GM18502 (cell line): ENCODE measurements around the gene BLTP3B.

ENCODE experiments used
- ATAC-seq: cut with Tn5 transposase; IDR thresholded peaks from one replicate; pipeline ENCODE4 v1.9.1; 2021; ENCODE audit warnings: mild to moderate bottlenecking; ENCODE audit not compliant: unreplicated experiment, poor library complexity

The BLTP3B gene

DNA sequence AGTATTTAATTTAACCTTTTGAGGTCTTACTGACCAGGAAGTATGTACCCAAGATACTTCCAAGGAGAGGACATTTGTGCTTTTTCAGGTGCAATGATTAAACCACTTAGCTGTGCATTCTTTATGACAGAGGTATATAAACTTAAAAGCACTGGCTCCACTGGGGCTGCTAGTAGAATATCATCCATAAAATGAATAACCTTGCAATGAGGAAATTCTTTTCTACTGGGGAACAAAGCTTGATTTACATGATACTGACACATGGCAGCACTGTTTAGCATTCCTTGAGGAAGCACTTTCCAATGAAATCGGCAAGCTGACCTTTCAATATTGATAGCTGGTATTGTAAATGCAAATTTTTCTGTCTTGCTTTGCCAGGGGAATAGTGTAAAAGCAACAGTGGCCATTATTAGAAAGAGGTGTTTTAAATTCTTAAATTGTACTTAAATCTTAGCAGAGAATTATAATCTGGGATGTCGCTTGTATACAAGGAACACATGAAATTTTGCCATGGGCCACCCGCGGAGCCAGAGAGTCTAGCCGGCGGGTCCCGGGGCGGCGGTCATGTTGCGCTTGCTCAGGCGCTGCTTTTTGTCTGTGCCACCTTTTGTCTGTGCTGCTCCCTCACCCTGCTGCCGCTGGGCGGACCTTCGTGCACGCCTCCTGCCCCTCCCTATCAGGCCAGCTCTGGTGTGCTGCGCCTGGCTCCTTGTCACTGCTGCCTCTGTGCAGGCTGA is 20.9 kb upstream of the BLTP3B start:
- peak; percentile 99 for ATAC-seq

DNA sequence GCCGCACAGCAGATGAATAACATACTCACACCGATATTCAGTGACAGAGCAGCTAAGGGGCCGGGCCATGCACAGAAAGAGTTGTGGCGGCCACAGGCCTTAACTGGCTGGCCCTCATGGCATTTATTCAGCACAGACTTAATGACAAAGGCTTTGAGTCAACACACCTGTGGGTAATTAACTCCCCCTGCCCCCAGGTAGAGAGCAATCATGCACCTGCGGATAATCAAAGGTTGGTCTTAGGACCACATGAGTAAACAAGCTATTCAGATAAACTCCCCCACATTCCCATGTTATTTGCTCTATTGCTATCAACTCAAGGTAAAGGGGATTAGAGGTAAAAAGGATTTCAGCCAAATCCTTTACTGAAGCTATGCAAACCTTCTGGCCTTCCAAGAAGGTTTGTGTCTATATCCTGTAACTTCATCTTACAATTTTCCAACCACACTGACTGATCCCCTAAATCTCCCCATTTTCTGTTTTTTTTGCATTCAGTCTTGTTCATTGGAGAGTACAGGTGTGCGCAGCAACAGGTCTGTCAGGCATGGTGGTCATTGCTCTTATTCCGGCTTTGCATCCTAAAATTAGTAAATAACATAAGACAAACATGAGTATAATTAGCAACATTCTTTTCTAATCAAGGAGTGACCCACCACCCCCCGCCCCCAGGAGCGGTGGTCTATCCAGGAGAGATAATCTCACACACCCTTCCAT is 16.9 kb upstream of the BLTP3B start:
- ATAC-seq: no peak

GRCh38 chr12:100158535-100158934 is 15.9 kb upstream of the BLTP3B start:
- no peak for ATAC-seq

- no peak for ATAC-seq
These were observed 14.8 kb upstream of the BLTP3B start for GRCh38 chr12:100157427-100157821.

DNA sequence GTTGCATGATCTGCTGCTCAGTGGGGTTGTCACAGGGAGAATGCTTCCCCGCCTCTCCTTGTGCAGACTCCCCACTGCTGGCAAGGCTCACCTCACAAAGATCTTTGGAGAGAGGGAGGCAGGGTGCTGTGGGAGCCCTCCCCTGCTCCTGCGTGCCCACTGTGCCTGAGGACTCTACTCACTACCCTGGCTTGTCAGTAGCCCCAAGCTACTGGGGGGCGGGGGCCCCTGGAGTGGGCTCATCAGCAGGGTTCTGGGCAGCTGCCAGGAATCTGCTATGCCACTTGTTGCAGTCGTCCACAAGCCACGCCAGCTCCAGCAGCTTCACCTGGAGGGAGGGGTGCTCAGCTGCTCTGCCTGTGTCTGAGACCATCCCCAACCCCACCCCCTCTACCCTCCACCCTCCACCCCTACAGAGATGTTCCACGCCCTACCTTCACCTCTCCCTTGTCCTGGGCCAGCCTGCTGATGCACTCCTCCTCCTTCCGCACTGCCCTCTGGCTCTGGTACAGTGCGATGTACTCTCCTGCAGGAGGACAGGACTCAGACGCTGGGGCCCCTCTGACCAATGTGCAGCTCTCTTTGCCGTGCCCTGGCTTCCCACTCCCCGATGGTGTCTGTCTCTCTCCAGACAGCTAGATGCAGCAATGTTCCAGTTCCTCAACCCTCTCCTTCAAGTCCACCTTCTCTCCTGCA is 14.2 kb upstream of the BLTP3B start:
- ATAC-seq: no peak

GRCh38 chr12:100154474-100155247 is 12.0 kb upstream of the BLTP3B start:
- ATAC-seq: peak; percentile 87

- ATAC-seq: no peak
These were observed 10.5 kb upstream of the BLTP3B start for GRCh38 chr12:100153131-100153530.

DNA sequence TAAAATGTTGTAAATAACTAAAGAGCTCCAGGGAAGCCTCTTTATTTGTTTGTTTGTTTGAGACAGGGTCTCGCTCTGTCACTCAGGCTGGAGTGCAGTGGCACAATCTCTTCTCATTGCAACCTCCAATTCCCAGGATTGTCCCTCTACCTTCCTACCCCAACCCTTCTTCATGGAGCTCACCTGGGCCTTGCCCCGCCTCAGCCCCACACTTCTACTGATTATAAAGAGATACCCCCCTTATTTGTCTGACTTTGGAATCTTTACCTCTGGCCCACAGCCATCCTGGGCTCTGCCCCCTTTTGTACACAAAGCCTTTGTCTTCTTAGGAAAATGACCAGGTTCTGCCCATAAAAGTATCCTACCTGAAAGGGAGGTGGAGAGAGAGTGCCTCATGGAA is 9.1 kb upstream of the BLTP3B start:
- ATAC-seq: no peak

DNA sequence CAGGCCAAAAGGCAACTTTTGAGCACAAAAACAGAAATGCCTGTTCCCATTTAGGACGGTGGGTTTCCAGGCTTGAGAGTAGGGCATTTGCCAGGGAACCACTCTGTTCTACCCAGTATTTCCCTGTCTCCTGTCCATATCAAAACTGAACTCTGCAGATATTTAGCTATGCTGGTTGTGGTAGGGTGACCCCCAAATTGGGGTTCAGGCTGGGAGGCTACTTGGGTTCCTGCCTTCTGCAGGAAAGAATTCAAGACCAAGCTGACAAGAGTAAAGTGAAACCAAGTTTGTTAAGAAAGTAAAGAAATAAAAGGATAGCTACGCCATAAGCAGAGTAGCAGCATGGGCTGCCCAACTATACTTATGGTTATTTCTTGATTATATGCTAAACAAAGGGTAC is 3.6 kb upstream of the BLTP3B start:
- ATAC-seq: no peak

DNA sequence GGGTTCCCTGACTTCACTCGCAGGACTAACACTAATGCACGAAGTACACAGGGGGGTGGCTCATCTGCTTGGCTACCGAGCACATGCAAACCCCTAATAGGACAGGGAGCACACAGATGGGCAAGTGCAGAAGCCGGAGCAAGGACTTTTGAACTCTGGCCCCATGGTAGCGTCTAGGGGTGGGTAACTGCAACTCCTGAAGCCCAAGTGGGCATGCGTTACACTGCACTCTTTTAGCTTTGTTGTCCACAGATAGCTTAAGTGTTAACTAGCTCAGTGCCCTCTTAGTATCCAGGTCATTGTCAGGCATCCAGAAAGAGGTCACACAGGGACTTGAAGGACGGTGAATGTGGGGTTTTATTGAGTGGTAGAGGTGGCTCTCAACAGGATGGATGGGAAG is 3.0 kb upstream of the BLTP3B start:
- no peak for ATAC-seq

- peak; percentile 47 for ATAC-seq
These were observed 450 bp downstream of the BLTP3B start for GRCh38 chr12:100141998-100142850.

DNA sequence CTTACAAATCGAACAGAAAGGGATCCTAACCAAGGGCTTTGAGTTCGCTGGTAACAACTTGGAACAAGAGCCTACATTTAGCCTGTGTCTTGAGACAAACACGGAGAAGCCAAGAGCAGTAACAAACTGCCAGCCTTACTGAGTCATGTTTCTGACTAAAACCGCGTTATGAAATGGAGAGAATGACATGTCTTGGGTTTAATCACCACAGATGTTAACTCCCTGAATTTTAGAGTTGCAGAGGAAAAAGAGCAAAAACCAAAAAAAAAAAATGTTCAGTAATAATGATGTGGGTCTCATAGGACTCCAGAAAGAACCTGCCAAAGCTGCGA is 1.0 kb downstream of the BLTP3B start:
- peak; percentile 39 for ATAC-seq

DNA sequence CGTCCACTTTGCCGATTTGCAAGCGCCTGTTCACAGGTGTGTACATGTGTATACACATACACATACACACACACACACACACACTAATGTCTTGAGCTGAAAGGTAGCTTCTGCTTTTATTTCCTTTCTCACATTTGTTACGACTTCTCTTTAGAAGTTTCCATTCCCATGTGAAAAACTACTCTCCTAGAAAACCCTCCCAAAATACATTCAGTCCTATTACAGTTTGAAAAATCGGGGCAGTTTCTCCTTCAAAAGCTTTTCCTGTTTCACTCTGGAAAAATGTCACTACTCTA is 3.9 kb downstream of the BLTP3B start:
- no peak for ATAC-seq

GRCh38 chr12:100138048-100138802 is 4.4 kb downstream of the BLTP3B start:
- ATAC-seq: no peak

DNA sequence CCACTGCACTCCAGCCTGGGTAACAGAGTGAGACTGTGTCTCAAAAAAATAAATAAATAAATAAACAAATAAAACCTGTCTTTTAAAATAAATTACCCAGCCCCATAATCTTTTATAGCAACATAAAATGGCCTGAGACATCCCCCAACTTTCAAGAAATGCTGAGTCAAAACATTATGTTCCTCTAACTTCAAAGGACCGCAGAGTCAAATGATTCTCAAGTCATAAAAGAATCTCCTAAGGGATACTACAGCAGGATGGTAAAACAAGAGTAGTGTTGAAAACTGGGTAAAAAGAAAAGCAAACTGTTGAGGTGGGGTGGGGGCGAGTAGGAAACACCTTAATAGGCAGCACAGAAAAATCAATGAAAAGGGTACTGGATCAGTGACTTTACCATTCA is 9.5 kb downstream of the BLTP3B start:
- ATAC-seq: no peak

GRCh38 chr12:100128512-100128908 is 14.2 kb downstream of the BLTP3B start:
- no peak for ATAC-seq

GRCh38 chr12:100127766-100128511 is 14.7 kb downstream of the BLTP3B start:
- ATAC-seq: no peak

GRCh38 chr12:100123316-100124095 is 19.2 kb downstream of the BLTP3B start:
- ATAC-seq: no peak
